Activated gamma-delta T cell treated with Interleukin-2 at 50 U/mL for 16 hours (primary cell): ENCODE results near the gene TIMM13.

Source experiments
- DNase-seq: peaks from one replicate; pipeline ENCODE4 v3.0.0-alpha.2; 2020

Gene TIMM13

GRCh38 chr19:2376784-2377519 is 50.4 kb downstream of the TIMM13 start:
- DNase-seq, result no peak
